Lung (tissue), 12 donors: ENCODE data around the gene ADK. TPM values are rescaled to one million over a fixed set of nuclear protein-coding genes. Genes with fewer than 3 reads are reported as not detected.

Source experiments
- ATAC-seq: fragments of 200-7000 bp; cut with Tn5 transposase; one replicate; pipeline ENCODE4 v1.9.1; 2020; ENCODE audit warnings: moderate number of reproducible peaks; ENCODE audit not compliant: insufficient read depth, low FRiP score
- DNase-seq, 3 donors: peaks; one replicate each; pipeline ENCODE4 v3.0.0-alpha.2; 2013 to 2017
- H3K27ac ChIP-seq, 2 donors: one replicate each; pipeline ENCODE4 v1.5.1; 2013; ENCODE audit warnings: mild to moderate bottlenecking in 2 of 2, moderate library complexity in 2 of 2, control low read depth in 1 of 2, inconsistent platforms in 1 of 2, low read depth in 1 of 2, low read length in 1 of 2
- H3K27me3 ChIP-seq, 3 donors: one replicate each; pipeline ENCODE4 v1.5.1; 2013; ENCODE audit warnings: low read length in 2 of 3; ENCODE audit not compliant: control insufficient read depth in 3 of 3, insufficient read depth in 3 of 3
- H3K36me3 ChIP-seq, 4 donors: one replicate each; pipeline ENCODE4 v1.5.1; 2013; ENCODE audit warnings: low read length in 4 of 4, mild to moderate bottlenecking in 1 of 4, moderate library complexity in 1 of 4; ENCODE audit not compliant: control insufficient read depth in 4 of 4, insufficient read depth in 4 of 4
- H3K4me1 ChIP-seq, 5 donors: one replicate each; pipeline ENCODE4 v1.5.1; 2013; ENCODE audit warnings: low read length in 5 of 5, mild to moderate bottlenecking in 2 of 5, moderate library complexity in 1 of 5; ENCODE audit not compliant: control insufficient read depth in 5 of 5, insufficient read depth in 5 of 5
- H3K4me3 ChIP-seq: one replicate; pipeline ENCODE4 v1.5.1; 2013; ENCODE audit warnings: mild to moderate bottlenecking, control low read depth, moderate library complexity
- H3K9ac ChIP-seq, 2 donors: one replicate each; pipeline ENCODE4 v1.5.1; 2013; ENCODE audit warnings: low read length in 2 of 2, control low read depth in 1 of 2; ENCODE audit not compliant: insufficient read depth in 1 of 2
- H3K9me3 ChIP-seq, 4 donors: one replicate each; pipeline ENCODE4 v1.5.1; 2013; ENCODE audit warnings: low read length in 3 of 4, mild to moderate bottlenecking in 1 of 4, moderate library complexity in 1 of 4; ENCODE audit not compliant: control insufficient read depth in 4 of 4, insufficient read depth in 3 of 4
- WGBS, 2 donors: extraction: QIAGEN DNeasy Blood & Tissue Kit; methylation state at CpG; one replicate each; pipeline ENCODE4 v1.1.7; 2013; 5-methylcytosine and 5-hydroxymethylcytosine counted together
- polyA plus RNA-seq, 2 donors: library from polyadenylated mRNA; stranded (reverse); fragments of 200-250 nt; gene quantifications; one replicate each; pipeline ENCODE4 v1.2.1, GENCODE V29; 2013
- total RNA-seq, 2 donors: library from RNA; depleted of rRNA in 1 of 2; stranded (reverse); fragments of >200 nt in 1 of 2; gene quantifications; one replicate each; pipeline ENCODE4 v1.2.1, GENCODE V29; 2014 to 2021
- TF ChIP-seq, protein P1 (sequence below): IDR thresholded peaks from 2 replicates; pipeline ENCODE4 v1.5.1; 2012; ENCODE audit warnings: mild to moderate bottlenecking; ENCODE audit errors: control extremely low read depth, extremely low read depth
- donor health status: control.
- donor health status: control.
- donor health status: Bipolar disorder and iron deficiency.
- donor health status: healthy.
- donor health status: DM: yes; HTN: yes; CAD: no.

The ADK gene
- total and polyA plus RNA-seq, 4 donors = 31.6 to 82.3 (median 42.9) TPM

DNA sequence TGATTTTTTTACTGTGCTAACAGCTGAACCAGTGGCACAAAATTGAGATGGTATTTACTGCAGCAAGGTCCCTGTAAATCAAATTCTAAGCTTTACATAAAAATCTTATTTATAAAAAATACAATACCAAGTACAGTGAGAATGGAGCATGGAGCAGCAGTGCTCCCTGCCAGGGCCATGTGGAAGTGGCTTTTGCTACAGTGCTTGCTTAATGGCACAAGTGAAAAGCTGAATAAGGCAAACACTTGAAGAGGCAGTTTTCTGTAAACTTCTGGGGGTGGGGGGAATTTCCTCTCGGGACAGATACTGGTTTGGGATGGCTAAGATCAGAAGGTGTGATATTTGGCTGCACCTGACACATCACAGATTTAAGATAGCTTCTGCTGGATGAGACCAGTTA lies 27.9 kb upstream of the ADK start:
- TF ChIP-seq, protein P1, sequence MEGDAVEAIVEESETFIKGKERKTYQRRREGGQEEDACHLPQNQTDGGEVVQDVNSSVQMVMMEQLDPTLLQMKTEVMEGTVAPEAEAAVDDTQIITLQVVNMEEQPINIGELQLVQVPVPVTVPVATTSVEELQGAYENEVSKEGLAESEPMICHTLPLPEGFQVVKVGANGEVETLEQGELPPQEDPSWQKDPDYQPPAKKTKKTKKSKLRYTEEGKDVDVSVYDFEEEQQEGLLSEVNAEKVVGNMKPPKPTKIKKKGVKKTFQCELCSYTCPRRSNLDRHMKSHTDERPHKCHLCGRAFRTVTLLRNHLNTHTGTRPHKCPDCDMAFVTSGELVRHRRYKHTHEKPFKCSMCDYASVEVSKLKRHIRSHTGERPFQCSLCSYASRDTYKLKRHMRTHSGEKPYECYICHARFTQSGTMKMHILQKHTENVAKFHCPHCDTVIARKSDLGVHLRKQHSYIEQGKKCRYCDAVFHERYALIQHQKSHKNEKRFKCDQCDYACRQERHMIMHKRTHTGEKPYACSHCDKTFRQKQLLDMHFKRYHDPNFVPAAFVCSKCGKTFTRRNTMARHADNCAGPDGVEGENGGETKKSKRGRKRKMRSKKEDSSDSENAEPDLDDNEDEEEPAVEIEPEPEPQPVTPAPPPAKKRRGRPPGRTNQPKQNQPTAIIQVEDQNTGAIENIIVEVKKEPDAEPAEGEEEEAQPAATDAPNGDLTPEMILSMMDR = no peak
- Histone ChIP-seq H3K4me3 (no peak overlapping the region), H3K27me3 (no peaks in the 10 kb centered on the region), H3K4me1 (peaks cover 0 to 19% (median 0%) of the 10 kb centered on the region in 5 donors), H3K27ac (no peak overlapping the region), H3K9ac (no peak overlapping the region), H3K9me3 (no peaks in the 10 kb centered on the region), H3K36me3 (peaks cover 26 to 61% (median 50%) of the 10 kb centered on the region in 4 donors)
- ATAC-seq (no peak), DNase-seq (no peak)
- 18 to 42% methylated on average over 1 of the region's 1 CpG for WGBS, 2 donors

DNA sequence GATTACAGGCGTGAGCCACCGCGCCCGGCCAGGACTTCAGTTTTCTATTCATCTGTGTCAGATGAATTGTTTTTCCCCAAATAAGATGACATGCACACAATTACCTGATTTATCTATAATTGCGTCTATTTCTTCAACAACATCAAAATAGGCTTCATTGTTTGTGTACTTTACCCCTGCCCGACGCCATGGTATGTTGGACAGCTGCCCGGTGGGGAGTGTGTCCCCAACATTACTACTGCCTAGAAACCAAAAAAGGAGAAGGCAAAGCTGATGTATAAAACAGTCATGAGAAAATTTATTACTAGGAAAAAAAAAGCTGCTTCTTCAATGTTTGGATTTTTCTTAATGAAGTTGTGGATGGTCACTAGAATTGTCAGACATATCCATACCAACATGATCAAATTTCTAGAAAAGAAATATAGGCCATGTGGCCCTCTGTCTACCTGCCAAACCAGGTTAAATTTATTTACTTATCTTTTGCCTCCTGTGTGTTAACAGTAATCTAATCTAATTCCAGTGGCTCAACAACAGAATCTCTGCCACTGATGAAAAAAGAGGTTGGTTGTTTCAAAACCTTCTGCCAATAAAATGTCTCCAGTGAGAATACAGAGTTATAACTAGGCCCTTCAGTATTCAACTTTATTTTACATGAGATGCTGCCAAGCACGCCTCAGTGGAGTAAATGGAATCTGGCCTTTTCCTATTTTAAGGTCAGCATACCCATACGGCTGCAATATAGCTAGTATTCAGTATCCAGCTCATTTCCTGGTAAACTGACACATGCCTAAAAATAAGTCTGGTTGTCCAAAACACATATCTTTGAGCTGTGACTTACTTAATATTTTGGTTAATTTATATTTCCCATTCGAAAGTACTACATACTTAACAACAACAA lies 16.8 kb upstream of the ADK start:
- Histone ChIP-seq H3K9me3 (no peaks in the 10 kb centered on the region), H3K27ac (no peak overlapping the region), H3K4me3 (no peak overlapping the region), H3K4me1 (no peaks in the 10 kb centered on the region), H3K9ac (no peak overlapping the region), H3K27me3 (no peaks in the 10 kb centered on the region), H3K36me3 (peaks cover 17 to 50% (median 34%) of the 10 kb centered on the region in 4 donors)
- ATAC-seq = no peak
- DNase-seq = no peak
- WGBS, 2 donors = 88 to 92% methylated on average over 11 of the region's 11 CpGs
- TF ChIP-seq, protein P1 = no peak

DNA sequence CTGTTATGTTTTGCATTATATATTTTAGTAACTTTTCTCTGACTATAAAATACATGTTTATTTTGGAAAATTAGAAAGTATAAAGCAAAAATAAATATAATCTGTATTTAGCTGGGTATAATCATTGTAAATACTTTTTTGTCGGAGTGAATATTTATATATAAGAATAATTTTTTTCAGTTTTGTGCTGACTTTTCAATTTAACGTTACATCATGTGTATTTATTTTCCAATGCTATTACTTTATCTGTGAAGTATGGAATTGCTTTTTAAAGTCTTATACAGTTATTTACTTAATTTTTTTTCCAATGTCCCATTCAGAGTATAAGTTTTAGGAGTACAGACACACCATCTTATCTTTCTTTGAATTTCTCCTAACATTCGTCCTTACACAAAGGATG lies 15.6 kb upstream of the ADK start:
- Histone ChIP-seq H3K27ac (no peak overlapping the region), H3K9ac (no peak overlapping the region), H3K4me1 (no peaks in the 10 kb centered on the region), H3K4me3 (no peak overlapping the region), H3K27me3 (no peaks in the 10 kb centered on the region), H3K36me3 (peaks cover 18 to 43% (median 25%) of the 10 kb centered on the region in 4 donors), H3K9me3 (no peaks in the 10 kb centered on the region)
- whole genome bisulfite sequencing, 2 donors = 89 to 93% methylated on average over 3 of the region's 3 CpGs
- no peak for ATAC-seq
- no peak for DNase-seq
- TF ChIP-seq, protein P1 = no peak
